COLO668 (cell line): ENCODE measurements around the gene SOX12.
A peak's percentile ranks its signal among the peaks of the same experiment; 100 is the strongest.

ENCODE experiments used
- DNase-seq: peaks from one replicate; lab custom pipeline; 2025; ENCODE audit not compliant: unreplicated experiment; lab: John Stamatoyannopoulos, UW

Gene SOX12

GRCh38 chr20:325045-325888 lies at the start of gene SOX12:
Gene SOX12 (plus strand): TSS chr20:325552. CDS start chr20:325925, 373 bp downstream.
- peak; percentile 97 for DNase-seq

DNA sequence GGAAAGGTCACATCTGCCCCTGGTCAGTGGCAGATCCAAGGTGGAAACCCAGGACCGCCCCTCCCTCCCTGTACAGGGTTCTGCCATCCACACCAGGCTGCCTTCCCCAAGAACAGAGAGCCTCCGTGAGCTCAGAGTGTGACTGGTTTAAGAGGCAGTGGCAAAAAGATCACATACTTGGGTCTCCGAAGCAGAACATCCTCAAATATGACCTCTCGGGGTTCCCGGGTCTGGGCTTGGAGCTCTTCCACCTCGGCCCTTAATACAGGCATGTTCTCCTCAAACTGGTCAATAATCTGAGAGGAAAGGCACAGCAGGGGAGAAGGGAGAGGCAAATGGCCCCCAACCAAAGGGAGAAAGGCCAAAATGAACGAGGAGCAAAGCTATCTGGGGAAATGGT lies 49.6 kb upstream of the SOX12 start:
- DNase-seq = no peak

DNA sequence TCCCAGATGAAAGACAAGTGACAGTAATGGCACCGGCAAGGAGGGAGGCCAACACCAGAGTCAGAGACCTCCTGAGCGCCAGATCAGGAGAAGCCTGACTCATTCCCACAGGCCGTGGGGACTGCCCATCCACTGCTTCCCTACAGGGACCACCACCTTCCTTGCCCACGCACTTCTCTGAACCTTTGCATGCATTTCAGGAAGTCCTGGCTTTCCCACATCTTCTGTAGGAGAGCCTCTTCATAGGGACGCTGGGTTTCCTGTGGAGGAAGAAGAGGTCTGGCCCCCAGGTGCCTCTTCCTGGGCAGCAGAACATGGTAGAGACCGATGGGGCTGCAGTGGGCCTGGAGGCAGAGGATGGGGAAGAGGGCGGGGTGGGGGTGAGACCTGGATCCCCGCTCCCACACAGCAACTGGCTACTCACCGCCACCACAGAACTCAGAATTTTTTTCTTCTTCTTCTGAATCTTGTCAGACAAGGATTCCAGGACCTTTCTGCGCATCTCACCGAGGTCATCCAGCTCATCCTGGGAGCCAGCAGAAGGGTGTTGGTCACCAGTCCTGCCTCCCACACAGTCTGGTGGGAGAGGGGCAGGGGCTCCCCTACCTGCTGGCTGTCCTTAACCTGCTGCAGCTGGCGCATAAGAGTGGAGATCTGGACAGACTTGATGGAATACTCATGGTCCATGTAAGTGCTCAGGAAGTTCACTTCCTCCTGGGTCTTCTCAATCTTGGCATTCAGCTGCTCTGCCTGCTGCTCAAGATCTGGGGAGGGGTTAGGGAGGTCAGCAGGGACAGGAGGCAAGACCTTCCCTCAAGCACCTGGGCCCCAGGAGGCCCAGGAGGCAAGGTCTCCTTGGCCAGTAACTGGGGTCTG lies 48.5 kb upstream of the SOX12 start:
- DNase-seq = no peak

GRCh38 chr20:277496-277781 lies 47.9 kb upstream of the SOX12 start:
- DNase-seq = no peak

DNA sequence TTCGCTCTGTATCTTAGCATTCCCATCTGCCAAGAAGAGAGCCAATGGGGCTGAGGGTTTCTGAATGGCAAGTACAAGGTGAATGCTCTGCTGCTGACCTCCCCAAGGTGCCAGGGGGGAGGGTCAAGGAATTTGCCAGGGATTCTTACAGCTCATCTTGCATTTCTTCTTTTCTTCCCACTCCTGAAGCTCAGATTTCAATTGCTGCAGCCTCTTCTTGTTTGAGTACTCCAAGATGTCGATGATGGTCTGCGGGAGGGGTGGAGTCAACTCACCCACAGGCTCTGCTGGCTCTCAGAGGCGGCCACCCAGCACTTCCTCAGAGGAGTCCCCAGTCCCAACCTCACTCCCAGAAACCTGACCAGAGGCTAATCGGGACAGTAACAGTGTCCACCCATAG lies 47.2 kb upstream of the SOX12 start:
- no peak for DNase-seq

DNA sequence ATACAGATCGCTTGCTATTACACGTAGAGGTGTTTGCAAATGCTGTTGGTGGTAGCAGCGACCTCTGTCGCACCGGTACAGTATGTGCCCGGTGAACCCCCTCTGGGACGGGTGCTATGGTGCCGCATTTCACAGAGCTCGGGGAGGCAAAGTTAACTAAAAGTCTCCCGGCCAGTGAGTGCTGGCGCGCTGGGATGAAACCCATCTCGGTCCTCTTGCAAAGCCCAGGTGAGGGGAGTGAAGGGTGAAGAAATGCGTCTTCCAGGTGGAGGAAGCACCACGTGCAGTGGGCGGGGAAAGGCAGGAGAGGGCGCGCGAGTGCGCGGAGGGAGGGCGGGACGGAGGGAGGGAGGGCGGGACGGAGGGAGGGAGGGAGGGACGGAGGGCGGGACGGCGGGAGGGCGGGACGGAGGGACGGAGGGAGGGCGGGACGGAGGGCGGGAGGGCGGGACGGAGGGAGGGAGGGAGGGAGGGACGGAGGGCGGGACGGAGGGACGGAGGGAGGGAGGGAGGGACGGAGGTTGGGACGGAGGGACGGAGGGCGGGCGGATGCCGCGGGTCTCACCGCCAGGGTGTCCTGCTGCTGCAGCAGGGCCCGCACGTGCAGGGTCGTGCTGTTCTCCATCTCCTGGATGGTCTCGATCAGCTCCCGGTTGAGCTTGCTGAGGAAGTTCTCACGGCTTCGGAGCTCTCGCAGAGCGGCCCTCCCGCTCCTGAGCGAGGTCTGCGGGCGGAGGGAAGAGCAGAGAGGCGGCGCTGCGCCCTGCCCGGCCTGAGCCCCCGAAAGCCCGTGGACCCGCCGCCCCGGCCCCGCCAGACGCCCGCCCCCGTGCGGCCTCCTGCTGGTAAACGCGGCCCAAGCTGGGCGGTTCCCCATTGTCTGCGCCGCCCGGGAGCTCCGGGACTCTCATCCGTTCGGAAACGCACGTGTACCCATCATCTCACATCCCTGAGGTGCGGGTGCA lies 46.5 kb upstream of the SOX12 start:
- no peak for DNase-seq

GRCh38 chr20:284172-284571 lies 41.2 kb upstream of the SOX12 start:
- DNase-seq = no peak

- no peak for DNase-seq
Observed at GRCh38 chr20:286508-286907, 38.8 kb upstream of the SOX12 start.

DNA sequence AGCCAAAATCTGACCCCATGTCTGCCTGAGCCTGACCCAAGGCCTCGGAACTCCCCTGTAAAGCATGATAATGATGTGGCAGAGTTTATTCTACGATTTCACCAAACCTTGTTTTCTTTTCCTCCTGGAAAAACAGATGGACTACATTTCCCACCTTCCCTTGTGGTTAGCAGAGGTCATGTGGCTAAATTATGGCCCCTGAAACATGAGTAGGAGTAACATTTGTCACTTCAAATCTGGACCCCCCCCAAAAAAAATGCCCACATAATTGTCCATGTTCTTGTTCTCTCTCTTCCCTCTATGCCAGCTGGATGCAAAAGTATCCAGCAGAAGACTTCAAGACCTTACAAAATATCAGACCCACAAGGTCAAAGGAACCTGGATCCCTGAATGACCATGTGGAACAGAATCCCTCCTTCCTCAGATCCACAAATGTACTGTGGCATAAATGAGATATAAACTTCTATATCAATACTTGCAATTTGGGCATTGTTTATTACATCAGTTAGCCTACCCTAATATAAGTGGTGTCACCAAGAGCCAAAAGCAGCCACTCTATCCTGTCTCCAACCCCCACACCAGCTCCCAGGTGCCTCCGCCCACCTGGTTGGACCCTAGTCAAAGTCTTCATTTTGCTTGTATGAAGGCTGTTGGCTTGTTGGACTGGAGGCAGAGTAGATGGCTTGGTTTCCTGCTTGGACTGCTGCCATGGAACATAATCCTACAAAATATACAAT lies 36.2 kb upstream of the SOX12 start:
- no peak for DNase-seq

GRCh38 chr20:289693-290083 lies 35.7 kb upstream of the SOX12 start:
- no peak for DNase-seq

GRCh38 chr20:290084-290831 lies 35.1 kb upstream of the SOX12 start, which contains the start of gene C20orf96:
Gene C20orf96 (minus strand): TSS chr20:290750. CDS start chr20:290610, 140 bp downstream.
- peak; percentile 90 for DNase-seq

GRCh38 chr20:294602-295001 lies 30.8 kb upstream of the SOX12 start:
- no peak for DNase-seq

DNA sequence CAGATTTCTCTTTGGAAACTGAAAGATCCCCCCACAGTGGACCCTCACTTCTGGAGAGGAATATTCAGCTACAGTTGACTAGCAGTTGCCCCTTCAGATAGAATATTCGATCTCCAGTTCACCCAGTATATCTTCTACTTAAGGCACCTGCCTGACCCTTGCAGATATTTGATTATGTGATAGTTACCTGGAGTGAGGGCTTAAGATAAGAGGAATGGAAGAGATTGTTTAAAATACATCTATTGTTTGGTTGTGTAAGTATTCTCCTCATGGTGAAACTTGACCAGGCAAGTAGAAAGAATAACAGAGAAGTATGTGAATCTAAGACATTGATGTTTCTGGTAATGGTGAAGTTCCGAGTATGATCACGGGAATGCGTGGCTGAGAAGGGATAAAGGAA lies 29.5 kb upstream of the SOX12 start:
- DNase-seq = no peak

GRCh38 chr20:297098-297924 lies 28.0 kb upstream of the SOX12 start, which contains the start of gene ZCCHC3:
Gene ZCCHC3 (plus strand): TSS chr20:297570. CDS start chr20:297587, 17 bp downstream.
- peak; percentile 97 for DNase-seq

GRCh38 chr20:297925-298775 lies 27.2 kb upstream of the SOX12 start:
- DNase-seq = peak; percentile 89

DNA sequence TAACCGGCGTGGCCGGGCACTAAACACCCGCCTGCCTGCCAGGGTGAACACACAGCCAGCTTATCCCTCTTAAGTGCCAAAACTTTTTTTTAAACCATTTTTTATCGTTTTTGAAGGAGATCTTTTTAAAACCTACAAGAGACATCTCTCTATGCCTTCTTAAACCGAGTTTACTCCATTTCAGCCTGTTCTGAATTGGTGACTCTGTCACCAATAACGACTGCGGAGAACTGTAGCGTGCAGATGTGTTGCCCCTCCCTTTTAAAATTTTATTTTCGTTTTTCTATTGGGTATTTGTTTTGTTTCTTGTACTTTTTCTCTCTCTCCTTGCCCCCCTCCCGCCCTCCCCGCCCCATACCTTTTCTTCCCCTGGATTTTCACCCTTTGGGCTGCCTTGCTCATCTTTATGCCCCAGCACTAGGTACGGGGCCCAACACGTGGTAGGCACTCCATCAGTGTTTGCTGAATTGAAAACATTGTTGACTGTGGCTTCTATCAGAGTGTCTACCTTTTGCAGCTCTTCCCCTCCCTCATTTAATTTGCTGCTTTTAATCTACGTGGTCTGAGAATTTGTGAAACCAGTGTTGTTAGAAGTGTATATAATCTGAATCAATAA lies 26.5 kb upstream of the SOX12 start:
- DNase-seq = no peak

DNA sequence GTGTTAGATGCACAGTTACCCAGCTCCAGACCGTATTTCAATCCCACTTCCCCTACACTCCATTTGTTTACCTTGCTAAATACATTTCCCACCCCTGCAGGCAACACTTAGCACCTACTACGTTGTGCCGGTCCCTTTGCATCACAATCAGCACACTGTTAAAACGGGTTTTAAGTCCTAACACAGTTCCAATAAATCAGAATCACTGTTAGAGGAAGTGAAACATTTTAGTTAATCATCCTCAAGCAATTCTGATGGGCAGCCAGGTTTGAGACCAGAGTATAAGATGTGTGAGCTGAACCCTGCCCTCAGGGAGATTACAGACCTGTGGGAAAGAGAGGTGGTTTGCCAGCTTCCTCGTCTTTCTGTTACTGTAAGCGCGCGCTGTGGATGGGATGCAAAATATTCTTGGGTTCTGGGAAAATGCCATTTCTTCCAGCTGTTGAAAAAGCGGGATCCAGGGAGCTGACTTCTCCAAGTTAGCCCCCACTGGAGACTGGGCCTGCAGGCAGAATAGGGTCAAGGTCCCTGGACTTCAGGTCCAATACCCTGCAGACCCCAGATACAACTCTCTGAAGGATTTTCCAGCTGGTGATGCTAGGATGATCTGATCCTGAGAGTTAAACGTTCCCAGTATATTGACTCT lies 24.9 kb upstream of the SOX12 start:
- no peak for DNase-seq
